GM21526 (cell line): ENCODE results near the gene PPM1M.

Experiments used
- ATAC-seq: cut with Tn5 transposase; IDR thresholded peaks from one replicate; pipeline ENCODE4 v1.9.1; 2021; ENCODE audit warnings: moderate library complexity; ENCODE audit not compliant: unreplicated experiment, low FRiP score

PPM1M gene

DNA sequence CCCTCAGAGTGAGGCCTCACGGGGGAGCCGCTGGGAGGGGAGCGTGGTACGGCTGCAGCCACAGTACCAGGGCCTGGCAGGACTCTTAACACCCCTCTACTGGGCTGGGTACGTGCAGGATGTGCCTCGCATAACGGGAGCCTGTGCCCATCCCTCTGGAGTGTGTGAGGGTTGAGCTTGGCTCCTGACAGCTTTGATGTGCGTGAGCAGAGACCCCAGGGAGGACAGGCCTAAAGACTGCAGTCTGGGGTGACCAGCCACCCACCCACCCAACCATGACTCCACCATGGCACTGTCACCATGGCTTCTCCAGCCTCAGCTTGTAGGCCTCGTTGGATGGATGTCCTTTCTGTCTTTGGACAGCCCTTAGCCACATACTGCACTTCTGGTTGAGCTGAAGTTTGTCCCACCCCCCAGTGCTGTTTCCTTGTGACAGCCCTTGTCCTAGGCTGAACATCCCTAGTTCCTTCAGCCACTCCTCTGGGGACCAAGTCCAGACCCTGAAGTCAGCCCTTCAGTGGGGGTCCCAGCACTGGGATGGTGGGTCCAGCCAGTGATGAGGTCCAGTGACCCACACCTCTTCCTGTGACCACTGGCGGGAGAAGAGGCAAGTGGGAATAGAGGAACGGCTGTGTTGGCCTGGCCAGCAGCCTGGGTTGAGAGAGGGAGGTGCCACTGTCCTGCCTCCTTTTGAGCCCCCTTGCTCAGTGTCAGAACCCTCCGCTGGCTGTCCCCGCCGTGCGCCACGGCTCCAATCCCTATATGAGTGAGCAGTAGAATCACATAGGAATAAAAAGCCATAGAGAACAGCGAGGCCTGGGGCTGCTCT is 48.1 kb downstream of the PPM1M start:
- no peak for ATAC-seq

GRCh38 chr3:52294320-52295150 is 49.0 kb downstream of the PPM1M start:
- no peak for ATAC-seq

DNA sequence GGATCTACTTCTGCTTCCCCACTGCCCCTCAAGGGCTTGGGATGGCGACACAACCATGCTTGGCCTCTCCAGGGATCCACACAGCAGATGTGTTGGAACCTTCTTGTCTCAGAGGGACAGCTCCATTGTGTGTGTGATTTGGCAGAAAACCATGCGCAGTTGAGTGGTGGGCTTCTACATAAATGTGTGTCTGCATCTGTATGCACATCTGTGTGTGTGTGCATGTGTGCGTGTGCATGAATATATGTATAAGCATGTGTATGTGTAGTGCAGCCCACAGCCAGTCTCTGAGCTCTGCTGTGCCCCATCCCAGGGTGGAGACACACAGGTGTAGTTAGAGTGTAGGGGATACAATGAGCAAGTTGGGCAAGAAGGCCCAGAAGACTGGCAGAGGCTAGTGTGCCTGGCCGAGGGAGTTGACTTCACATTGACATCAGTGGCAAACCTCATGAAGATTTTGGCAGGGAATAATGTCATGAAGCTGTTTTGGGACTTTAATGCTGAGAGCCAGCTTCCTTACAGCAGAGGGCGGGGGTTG is 50.2 kb downstream of the PPM1M start:
- no peak for ATAC-seq

- ATAC-seq = no peak
Observed at GRCh38 chr3:52297242-52298148, 51.9 kb downstream of the PPM1M start.

DNA sequence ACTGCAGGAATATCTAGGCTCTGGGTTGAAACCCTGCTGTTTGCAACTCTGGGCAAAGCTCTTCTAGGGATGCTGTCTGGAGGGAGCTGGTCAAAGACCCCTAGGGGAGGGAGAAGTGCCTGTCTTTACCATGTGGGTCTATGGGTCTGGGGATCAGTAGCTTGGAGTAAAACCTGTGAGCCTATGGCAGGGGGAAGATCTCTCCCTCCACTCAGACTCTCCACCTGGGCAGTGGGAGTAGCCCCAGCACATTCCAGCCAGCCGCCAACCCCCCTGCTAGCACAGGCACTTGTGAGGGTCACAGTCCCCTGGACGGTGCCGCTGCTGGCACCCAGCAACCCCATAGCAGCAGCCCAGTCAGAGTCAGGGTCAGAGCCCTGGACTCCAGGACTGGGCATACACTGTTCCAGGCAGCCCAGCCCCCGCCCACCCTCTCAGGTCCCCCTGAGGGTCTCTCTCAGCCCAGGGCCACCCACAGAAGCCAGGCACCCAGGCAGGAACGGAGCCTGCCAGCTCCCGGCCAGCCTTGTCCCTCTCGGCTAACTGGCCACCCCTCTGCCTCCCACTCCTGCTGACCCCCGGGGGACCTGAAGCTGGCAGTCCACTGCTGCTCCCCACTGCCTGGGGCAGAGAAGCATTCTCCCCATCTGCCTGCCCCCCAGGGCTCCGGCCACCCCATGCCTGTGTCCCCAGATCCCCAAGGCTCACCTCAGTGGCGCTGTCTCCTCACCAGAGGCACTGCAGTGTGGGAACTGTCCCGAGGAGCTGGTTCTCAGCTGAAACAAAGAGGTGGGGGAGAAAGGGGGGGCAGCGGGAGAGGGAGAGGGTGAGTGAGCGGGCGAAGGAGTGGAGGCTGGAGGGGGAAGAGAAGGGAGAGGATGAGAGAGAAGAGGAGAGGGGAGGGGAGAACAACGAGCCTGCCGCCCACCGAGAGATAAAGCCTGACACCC is 52.9 kb downstream of the PPM1M start:
- ATAC-seq = no peak

- no peak for ATAC-seq
Observed at GRCh38 chr3:52299247-52299878, 53.8 kb downstream of the PPM1M start.
